Femur (tissue), 1 donor: ENCODE results near the gene CCDC120.

Source experiments
- DNase-seq: peaks from one replicate; pipeline ENCODE4 v3.0.0-alpha.2; 2017

Gene CCDC120

GRCh38 chrX:49058794-49059193 is at the start of gene CCDC120:
TSS of gene CCDC120 (plus strand) at chrX:49058999. CDS start at chrX:49062042, 3,043 bp downstream.
- DNase-seq: no peak

- DNase-seq: no peak
Observed at GRCh38 chrX:49019050-49019449, 39.7 kb upstream of the CCDC120 start.

- no peak for DNase-seq
Observed at GRCh38 chrX:49019599-49020249, 39.1 kb upstream of the CCDC120 start.

- no peak for DNase-seq
Observed at GRCh38 chrX:49029876-49030275, 28.9 kb upstream of the CCDC120 start.

GRCh38 chrX:49030283-49030682 is 28.5 kb upstream of the CCDC120 start:
- DNase-seq: no peak

GRCh38 chrX:49037883-49038475 is 20.8 kb upstream of the CCDC120 start:
- DNase-seq: no peak

- peak; percentile 69 for DNase-seq
Observed at GRCh38 chrX:49039598-49040375, 19.0 kb upstream of the CCDC120 start.

- DNase-seq: no peak
Observed at GRCh38 chrX:49040376-49040955, 18.3 kb upstream of the CCDC120 start.

GRCh38 chrX:49041744-49042580 is 16.8 kb upstream of the CCDC120 start:
- no peak for DNase-seq

GRCh38 chrX:49042581-49043219 is 16.1 kb upstream of the CCDC120 start:
- DNase-seq: no peak

- peak; percentile 99 for DNase-seq
Observed at GRCh38 chrX:49043220-49043986, 15.4 kb upstream of the CCDC120 start, which contains the start of gene TFE3. TSS of gene TFE3 (minus strand) at chrX:49043357. CDS start at chrX:49043226, 131 bp downstream.

- DNase-seq: no peak
Observed at GRCh38 chrX:49043987-49044281, 14.9 kb upstream of the CCDC120 start.

- peak; percentile 85 for DNase-seq
Observed at GRCh38 chrX:49053223-49054072, 5.4 kb upstream of the CCDC120 start.

GRCh38 chrX:49054073-49054762 is 4.6 kb upstream of the CCDC120 start:
- no peak for DNase-seq

- no peak for DNase-seq
Observed at GRCh38 chrX:49059201-49059600, 402 bp downstream of the CCDC120 start.

GRCh38 chrX:49059681-49060085 is 884 bp downstream of the CCDC120 start:
- DNase-seq: no peak

GRCh38 chrX:49060914-49061313 is 2.1 kb downstream of the CCDC120 start:
- no peak for DNase-seq

GRCh38 chrX:49061490-49061889 is 2.7 kb downstream of the CCDC120 start:
- no peak for DNase-seq

GRCh38 chrX:49061916-49062315 is 3.1 kb downstream of the CCDC120 start:
- DNase-seq: no peak

GRCh38 chrX:49063715-49064114 is 4.9 kb downstream of the CCDC120 start:
- DNase-seq: no peak
